Liver (tissue), 9 donors: ENCODE results near the gene LOXL4. TPM values are rescaled to one million over a fixed set of nuclear protein-coding genes. Genes with fewer than 3 reads are reported as not detected.

Source experiments
- DNase-seq: peaks from one replicate; pipeline ENCODE4 v3.0.0-alpha.2; 2017; ENCODE audit warnings: low spot score
- H3K27ac ChIP-seq, 2 donors: one replicate each; pipeline ENCODE4 v1.7.0; 2013; ENCODE audit warnings: inconsistent platforms in 2 of 2, low read length in 2 of 2, control low read depth in 1 of 2, low read depth in 1 of 2, mild to moderate bottlenecking in 1 of 2
- H3K27me3 ChIP-seq, 4 donors: one replicate each; pipeline versions ENCODE4 v1.6.1 to v1.7.0; 2013; ENCODE audit warnings: low read length in 3 of 4, inconsistent platforms in 1 of 4, mild to moderate bottlenecking in 1 of 4, moderate library complexity in 1 of 4; ENCODE audit not compliant: control insufficient read depth in 4 of 4, insufficient read depth in 4 of 4
- H3K36me3 ChIP-seq, 4 donors: one replicate each; pipeline versions ENCODE4 v1.6.1 to v1.7.0; 2013; ENCODE audit warnings: low read length in 3 of 4, mild to moderate bottlenecking in 3 of 4, low read depth in 1 of 4, moderate library complexity in 1 of 4; ENCODE audit not compliant: control insufficient read depth in 4 of 4, insufficient read depth in 3 of 4
- H3K4me1 ChIP-seq, 4 donors: one replicate each; pipeline versions ENCODE4 v1.6.1 to v1.7.0; 2013; ENCODE audit warnings: low read length in 3 of 4, mild to moderate bottlenecking in 3 of 4, moderate library complexity in 1 of 4; ENCODE audit not compliant: control insufficient read depth in 4 of 4, insufficient read depth in 4 of 4
- H3K4me3 ChIP-seq, 3 donors: one replicate each; pipeline versions ENCODE4 v1.6.1 to v1.7.0; 2013; ENCODE audit warnings: low read length in 3 of 3, control low read depth in 1 of 3, low read depth in 1 of 3, mild to moderate bottlenecking in 1 of 3
- H3K9ac ChIP-seq, 2 donors: one replicate each; pipeline ENCODE4 v1.7.0; 2013; ENCODE audit warnings: low read length in 2 of 2, mild to moderate bottlenecking in 2 of 2, moderate library complexity in 2 of 2, control low read depth in 1 of 2, low read depth in 1 of 2
- H3K9me3 ChIP-seq, 4 donors: one replicate each; pipeline versions ENCODE4 v1.6.1 to v1.7.0; 2013; ENCODE audit warnings: low read length in 3 of 4; ENCODE audit not compliant: control insufficient read depth in 4 of 4
- EGR1 ChIP-seq, 2 donors: IDR thresholded peaks; 2 replicates each; pipeline ENCODE4 v1.6.1; 2016 to 2018; ENCODE audit warnings: antibody characterized with exemption in 2 of 2, low read depth in 2 of 2
- FOXA1 ChIP-seq: IDR thresholded peaks from 2 replicates; pipeline ENCODE4 v1.6.1; 2016; ENCODE audit warnings: antibody characterized with exemption
- FOXA2 ChIP-seq: IDR thresholded peaks from 2 replicates; pipeline ENCODE4 v1.6.1; 2016; ENCODE audit warnings: antibody characterized with exemption
- GABPA ChIP-seq, 2 donors: IDR thresholded peaks in 1 of 2; conservative IDR thresholded peaks in 1 of 2; 2 replicates each; pipeline ENCODE4 v1.6.1; 2016; ENCODE audit warnings: antibody characterized with exemption in 2 of 2, mild to moderate bottlenecking in 1 of 2, moderate library complexity in 1 of 2
- HNF4A ChIP-seq, 2 donors: conservative IDR thresholded peaks; 2 replicates each; pipeline ENCODE4 v1.6.1; 2016; ENCODE audit warnings: antibody characterized with exemption in 2 of 2, mild to moderate bottlenecking in 2 of 2
- HNF4G ChIP-seq: IDR thresholded peaks from 2 replicates; pipeline ENCODE4 v1.6.1; 2016; ENCODE audit warnings: antibody characterized with exemption
- JUND ChIP-seq, 2 donors: IDR thresholded peaks; 2 replicates each; pipeline ENCODE4 v1.6.1; 2016; ENCODE audit warnings: antibody characterized with exemption in 2 of 2
- NR2F2 ChIP-seq: IDR thresholded peaks from 2 replicates; pipeline ENCODE4 v1.6.1; 2016; ENCODE audit warnings: antibody characterized with exemption
- RAD21 ChIP-seq, 2 donors: IDR thresholded peaks; 2 replicates each; pipeline ENCODE4 v1.6.1; 2016; ENCODE audit warnings: antibody characterized with exemption in 2 of 2, mild to moderate bottlenecking in 2 of 2
- RXRA ChIP-seq, 2 donors: IDR thresholded peaks; 2 replicates each; pipeline ENCODE4 v1.6.1; 2017 to 2018; ENCODE audit warnings: antibody characterized with exemption in 2 of 2, mild to moderate bottlenecking in 1 of 2
- SP1 ChIP-seq: IDR thresholded peaks from 2 replicates; pipeline ENCODE4 v1.6.1; 2018; ENCODE audit warnings: antibody characterized with exemption, mild to moderate bottlenecking
- TAF1 ChIP-seq: conservative IDR thresholded peaks from 2 replicates; pipeline ENCODE4 v1.6.1; 2016; ENCODE audit warnings: antibody characterized with exemption, mild to moderate bottlenecking
- whole genome bisulfite sequencing: extraction: QIAGEN DNeasy Blood & Tissue Kit; methylation state at CpG from one replicate; pipeline ENCODE4 v1.1.7; 2013; 5-methylcytosine and 5-hydroxymethylcytosine counted together
- polyA plus RNA-seq, 2 donors: library from polyadenylated mRNA; stranded (reverse) in 1 of 2; unstranded in 1 of 2; fragments of 200-250 nt in 1 of 2; fragments of >200 nt in 1 of 2; fragmentation: Nextera tagmentation in 1 of 2; extraction: Ambion mirVana in 1 of 2; gene quantifications; one replicate each; pipeline versions ENCODE4 v1.2.1 to v1.2.3, GENCODE V29; 2013 to 2015
- total RNA-seq, 2 donors: library from RNA; depleted of rRNA; stranded (reverse); fragments of >200 nt; gene quantifications; one replicate each; pipeline ENCODE4 v1.2.3, GENCODE V29; 2014
- TF ChIP-seq, protein P1 (sequence below): IDR thresholded peaks from 2 replicates; pipeline ENCODE4 v1.6.1; 2016; ENCODE audit warnings: antibody characterized with exemption
- TF ChIP-seq, protein P2 (sequence below): IDR thresholded peaks from 2 replicates; pipeline ENCODE4 v1.6.1; 2016; ENCODE audit warnings: antibody characterized with exemption
- TF ChIP-seq, protein P3 (sequence below): IDR thresholded peaks from 2 replicates; pipeline ENCODE4 v1.6.1; 2016; ENCODE audit warnings: antibody characterized with exemption
- TF ChIP-seq, protein P4 (sequence below): IDR thresholded peaks from 2 replicates; pipeline ENCODE4 v1.6.1; 2016; ENCODE audit warnings: antibody characterized with exemption, mild to moderate bottlenecking
- donor health status: healthy.
- donor health status: healthy.
- donor health status: healthy.
- donor health status: healthy.
- donor health status: healthy.

The LOXL4 gene
- total and polyA plus RNA-seq, 4 donors = 0.38 to 18.5 (median 1.0) TPM

DNA sequence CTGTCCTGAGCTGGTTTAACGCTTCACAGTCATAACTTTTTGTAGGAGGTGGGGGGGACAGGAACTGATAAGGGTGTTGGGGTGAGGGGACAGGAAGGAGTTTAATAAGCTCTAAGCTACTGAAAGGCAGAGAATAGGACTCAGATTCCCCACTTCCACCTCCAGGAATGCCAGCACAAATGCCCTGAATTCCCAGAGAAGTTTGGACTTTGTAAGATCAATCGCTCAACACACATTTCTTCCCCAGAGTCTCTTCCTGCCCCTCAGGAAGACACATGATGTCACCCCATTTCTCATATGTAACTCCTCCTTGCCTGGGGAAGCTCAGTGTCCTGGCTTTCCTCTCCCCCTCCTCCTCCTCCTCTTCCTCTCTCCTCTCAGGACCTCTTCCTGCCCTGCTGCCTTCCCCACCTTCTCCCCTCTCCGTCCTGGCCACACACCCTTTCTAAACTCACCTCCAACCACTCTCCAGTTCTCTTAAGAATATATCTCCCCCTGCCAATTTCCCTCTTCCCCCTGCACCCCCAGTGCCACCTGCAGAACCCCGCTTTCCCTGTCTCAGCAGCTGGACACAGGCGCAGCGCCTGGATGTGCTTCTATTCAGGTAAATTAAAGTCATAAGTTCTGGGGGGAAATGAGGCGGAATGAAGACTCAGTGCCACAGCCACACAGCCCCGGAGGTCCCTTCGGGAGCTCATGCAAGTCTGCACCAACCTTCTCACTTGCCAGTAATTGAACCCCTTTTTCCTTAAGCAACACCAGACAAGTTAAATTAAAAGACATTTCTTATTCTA lies 5.3 kb upstream of the LOXL4 start:
- WGBS = 80% methylated on average over 9 of the region's 9 CpGs
- H3K4me3 ChIP-seq = no peak overlapping the region
- no peaks in the 10 kb centered on the region for H3K36me3 ChIP-seq
- no peak overlapping the region for H3K9ac ChIP-seq
- peaks cover 0 to 12% (median 2%) of the 10 kb centered on the region in 4 donors for H3K4me1 ChIP-seq
- H3K27me3 ChIP-seq = no peaks in the 10 kb centered on the region
- no peak overlapping the region for H3K27ac ChIP-seq
- DNase-seq = no peak
- no peaks in the 10 kb centered on the region for H3K9me3 ChIP-seq
- TF ChIP-seq SP1 (no peak), RXRA (IDR thresholded peaks at IDR 0.05) (no peak), HNF4A (conservative IDR thresholded peaks at IDR 0.05) (no peak), EGR1 (IDR thresholded peaks at IDR 0.05; ENCODE audit: low read depth in 2 of 2) (no peak), RAD21 (IDR thresholded peaks at IDR 0.05) (no peak), TAF1 (no peak), GABPA (IDR thresholded peaks at IDR 0.05 in 1 of 2, conservative IDR thresholded peaks at IDR 0.05 in 1 of 2) (no peak), NR2F2 (no peak), FOXA2 (no peak), JUND (IDR thresholded peaks at IDR 0.05) (no peak), FOXA1 (no peak), HNF4G (no peak)
- TF ChIP-seq, protein P1, sequence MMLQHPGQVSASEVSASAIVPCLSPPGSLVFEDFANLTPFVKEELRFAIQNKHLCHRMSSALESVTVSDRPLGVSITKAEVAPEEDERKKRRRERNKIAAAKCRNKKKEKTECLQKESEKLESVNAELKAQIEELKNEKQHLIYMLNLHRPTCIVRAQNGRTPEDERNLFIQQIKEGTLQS = no peak
- TF ChIP-seq, protein P2, sequence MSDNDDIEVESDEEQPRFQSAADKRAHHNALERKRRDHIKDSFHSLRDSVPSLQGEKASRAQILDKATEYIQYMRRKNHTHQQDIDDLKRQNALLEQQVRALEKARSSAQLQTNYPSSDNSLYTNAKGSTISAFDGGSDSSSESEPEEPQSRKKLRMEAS = no peak
- TF ChIP-seq, protein P3, sequence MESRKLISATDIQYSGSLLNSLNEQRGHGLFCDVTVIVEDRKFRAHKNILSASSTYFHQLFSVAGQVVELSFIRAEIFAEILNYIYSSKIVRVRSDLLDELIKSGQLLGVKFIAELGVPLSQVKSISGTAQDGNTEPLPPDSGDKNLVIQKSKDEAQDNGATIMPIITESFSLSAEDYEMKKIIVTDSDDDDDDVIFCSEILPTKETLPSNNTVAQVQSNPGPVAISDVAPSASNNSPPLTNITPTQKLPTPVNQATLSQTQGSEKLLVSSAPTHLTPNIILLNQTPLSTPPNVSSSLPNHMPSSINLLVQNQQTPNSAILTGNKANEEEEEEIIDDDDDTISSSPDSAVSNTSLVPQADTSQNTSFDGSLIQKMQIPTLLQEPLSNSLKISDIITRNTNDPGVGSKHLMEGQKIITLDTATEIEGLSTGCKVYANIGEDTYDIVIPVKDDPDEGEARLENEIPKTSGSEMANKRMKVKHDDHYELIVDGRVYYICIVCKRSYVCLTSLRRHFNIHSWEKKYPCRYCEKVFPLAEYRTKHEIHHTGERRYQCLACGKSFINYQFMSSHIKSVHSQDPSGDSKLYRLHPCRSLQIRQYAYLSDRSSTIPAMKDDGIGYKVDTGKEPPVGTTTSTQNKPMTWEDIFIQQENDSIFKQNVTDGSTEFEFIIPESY = no peak
- TF ChIP-seq, protein P4, sequence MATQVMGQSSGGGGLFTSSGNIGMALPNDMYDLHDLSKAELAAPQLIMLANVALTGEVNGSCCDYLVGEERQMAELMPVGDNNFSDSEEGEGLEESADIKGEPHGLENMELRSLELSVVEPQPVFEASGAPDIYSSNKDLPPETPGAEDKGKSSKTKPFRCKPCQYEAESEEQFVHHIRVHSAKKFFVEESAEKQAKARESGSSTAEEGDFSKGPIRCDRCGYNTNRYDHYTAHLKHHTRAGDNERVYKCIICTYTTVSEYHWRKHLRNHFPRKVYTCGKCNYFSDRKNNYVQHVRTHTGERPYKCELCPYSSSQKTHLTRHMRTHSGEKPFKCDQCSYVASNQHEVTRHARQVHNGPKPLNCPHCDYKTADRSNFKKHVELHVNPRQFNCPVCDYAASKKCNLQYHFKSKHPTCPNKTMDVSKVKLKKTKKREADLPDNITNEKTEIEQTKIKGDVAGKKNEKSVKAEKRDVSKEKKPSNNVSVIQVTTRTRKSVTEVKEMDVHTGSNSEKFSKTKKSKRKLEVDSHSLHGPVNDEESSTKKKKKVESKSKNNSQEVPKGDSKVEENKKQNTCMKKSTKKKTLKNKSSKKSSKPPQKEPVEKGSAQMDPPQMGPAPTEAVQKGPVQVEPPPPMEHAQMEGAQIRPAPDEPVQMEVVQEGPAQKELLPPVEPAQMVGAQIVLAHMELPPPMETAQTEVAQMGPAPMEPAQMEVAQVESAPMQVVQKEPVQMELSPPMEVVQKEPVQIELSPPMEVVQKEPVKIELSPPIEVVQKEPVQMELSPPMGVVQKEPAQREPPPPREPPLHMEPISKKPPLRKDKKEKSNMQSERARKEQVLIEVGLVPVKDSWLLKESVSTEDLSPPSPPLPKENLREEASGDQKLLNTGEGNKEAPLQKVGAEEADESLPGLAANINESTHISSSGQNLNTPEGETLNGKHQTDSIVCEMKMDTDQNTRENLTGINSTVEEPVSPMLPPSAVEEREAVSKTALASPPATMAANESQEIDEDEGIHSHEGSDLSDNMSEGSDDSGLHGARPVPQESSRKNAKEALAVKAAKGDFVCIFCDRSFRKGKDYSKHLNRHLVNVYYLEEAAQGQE = no peak

DNA sequence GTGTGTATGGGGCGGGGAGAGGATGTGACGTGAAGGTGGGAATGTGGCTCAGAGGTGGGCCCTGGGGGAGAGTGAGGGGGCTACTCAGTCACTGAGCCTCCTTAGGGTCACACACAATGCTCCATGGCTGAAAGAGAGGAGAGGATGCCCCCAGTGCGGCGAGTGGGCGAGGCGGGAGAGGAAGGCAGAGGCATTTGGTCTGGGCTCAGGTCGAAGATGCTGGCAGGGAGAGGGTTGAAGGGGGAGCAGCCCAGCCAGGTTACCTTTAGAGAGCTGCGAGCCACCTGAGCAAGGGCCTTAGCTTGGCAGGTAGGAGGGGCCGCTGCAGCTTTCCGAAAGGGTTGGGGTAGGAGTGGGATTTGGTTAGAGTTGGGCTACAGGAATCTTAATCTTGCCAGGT lies 4.7 kb upstream of the LOXL4 start:
- H3K4me1 ChIP-seq = peaks cover 0 to 15% (median 3%) of the 10 kb centered on the region in 4 donors
- H3K9ac ChIP-seq = no peak overlapping the region
- TF ChIP-seq JUND (IDR thresholded peaks at IDR 0.05) (no peak), SP1 (no peak), RXRA (IDR thresholded peaks at IDR 0.05) (no peak), TAF1 (no peak), HNF4A (conservative IDR thresholded peaks at IDR 0.05) (no peak), FOXA2 (no peak), NR2F2 (no peak), EGR1 (IDR thresholded peaks at IDR 0.05; ENCODE audit: low read depth in 2 of 2) (no peak)
- TF ChIP-seq, protein P2 = no peak
- DNase-seq = no peak
- no peaks in the 10 kb centered on the region for H3K9me3 ChIP-seq
- H3K36me3 ChIP-seq = no peaks in the 10 kb centered on the region
- no peak overlapping the region for H3K4me3 ChIP-seq
- no peak overlapping the region for H3K27ac ChIP-seq
- H3K27me3 ChIP-seq = no peaks in the 10 kb centered on the region
- 79% methylated on average over 10 of the region's 10 CpGs for WGBS
